Activated naive CD4-positive, alpha-beta T cell treated with Interleukin-2 at 50 U/mL for 16 hours (primary cell): Measurements from ENCODE around the gene NFKB1.
"Not testable (repeated sequence)": the region's sequence is repeated elsewhere in the genome, so short reads cannot be mapped to it uniquely, and the experiment has no call there.

Experiments used
- DNase-seq: peaks from one replicate; pipeline ENCODE4 v3.0.0-alpha.2; 2020

Gene NFKB1

GRCh38 chr4:102534845-102535244 lies 33.7 kb downstream of the NFKB1 start:
- no peak for DNase-seq

DNA sequence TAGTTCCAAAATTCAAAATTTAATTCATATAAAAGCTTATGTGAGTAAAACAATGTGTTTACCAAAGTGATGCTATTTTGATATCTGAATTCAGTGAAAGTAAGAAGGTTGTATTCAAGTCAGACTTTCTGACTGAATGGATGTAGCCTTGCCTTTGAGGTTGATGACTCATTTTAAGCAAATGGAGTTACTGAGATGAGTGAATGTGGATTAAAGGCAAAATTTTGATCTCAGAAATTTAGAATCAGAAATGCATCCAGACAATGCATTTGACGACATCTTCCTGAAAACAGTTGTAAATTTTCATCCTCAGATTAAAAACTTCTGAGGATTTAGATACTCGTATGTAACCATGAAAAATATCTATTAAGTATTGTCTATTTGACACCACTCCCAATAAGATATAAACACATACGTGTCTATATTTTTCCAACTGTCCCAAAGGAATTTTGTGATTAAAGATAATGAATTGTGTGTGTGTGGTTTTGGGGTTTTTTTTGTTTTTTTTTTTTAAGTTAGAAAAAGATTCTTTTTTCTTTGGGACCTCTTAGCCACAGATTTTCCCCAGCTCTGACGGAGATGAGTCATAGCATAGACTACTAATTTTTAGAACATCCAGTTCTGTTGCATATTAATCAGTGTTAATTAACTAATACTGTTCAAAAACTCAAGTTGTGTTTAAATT lies 34.4 kb downstream of the NFKB1 start:
- no peak for DNase-seq

GRCh38 chr4:102536768-102537167 lies 35.6 kb downstream of the NFKB1 start:
- no peak for DNase-seq

GRCh38 chr4:102537269-102537668 lies 36.1 kb downstream of the NFKB1 start:
- DNase-seq = no peak

GRCh38 chr4:102541697-102542096 lies 40.5 kb downstream of the NFKB1 start:
- no peak for DNase-seq

- DNase-seq = no peak
Observed at GRCh38 chr4:102543030-102543928, 42.1 kb downstream of the NFKB1 start.

DNA sequence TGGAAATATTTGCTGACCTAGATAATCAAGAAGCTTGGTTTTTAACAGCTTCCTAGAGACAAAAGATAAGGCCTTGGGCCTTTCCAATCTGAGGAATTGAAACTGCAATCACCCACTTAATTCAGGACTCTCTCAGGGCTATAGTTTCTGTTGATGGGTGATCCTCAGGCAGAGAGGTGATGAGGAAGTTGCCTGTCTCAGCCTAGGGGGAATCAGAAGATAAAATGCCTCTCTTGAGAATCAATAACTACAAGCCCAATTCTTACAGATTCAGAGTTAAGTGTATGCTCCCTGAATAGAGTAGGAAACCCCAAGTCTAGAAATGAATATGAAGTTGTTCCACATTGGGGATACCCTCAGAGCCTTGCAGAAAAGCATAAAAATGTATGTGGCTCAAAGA lies 45.5 kb downstream of the NFKB1 start:
- no peak for DNase-seq

GRCh38 chr4:102547973-102548372 lies 46.8 kb downstream of the NFKB1 start:
- DNase-seq = no peak

GRCh38 chr4:102551958-102552565 lies 50.9 kb downstream of the NFKB1 start:
- DNase-seq = no peak

- no peak for DNase-seq
Observed at GRCh38 chr4:102552781-102553180, 51.6 kb downstream of the NFKB1 start.

DNA sequence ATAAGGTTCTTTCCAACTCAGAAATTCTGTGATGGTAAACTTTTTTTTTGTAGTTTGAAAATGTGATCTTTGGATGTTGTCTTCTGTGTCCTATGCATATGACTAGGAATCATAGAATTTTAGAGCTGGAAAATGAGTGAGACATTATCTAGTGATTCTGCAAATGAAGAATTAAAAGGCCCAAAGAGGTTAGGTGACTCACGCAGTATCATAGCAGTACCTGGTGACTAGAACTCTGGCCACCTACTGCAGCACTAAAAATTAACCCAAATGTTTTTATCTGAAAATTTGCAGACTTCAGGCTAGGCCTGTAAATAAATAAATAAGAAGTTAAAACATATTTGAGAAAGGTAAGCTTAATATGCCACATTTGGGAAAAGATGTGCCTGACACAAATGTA lies 52.8 kb downstream of the NFKB1 start:
- DNase-seq = no peak

DNA sequence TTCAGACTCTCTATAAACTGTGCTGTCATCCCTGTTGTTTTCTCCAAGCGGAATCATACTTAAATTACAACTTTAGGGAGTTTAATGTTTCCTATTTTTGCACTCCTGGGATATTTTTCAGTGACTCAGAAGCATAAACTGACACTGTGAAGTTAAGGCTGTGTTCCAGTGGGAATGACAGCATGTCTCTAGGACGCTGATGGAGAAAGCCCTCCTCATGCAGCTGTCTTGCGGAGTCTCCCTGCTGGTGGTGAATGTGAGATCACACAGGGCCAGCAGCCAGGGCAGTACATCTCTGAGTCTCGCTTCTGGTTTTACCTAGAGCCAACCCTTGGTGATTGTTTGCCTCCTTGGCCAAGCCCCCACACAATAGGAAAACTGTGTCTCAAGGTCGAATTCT lies 53.3 kb downstream of the NFKB1 start:
- DNase-seq = no peak

GRCh38 chr4:102554992-102555391 lies 53.8 kb downstream of the NFKB1 start:
- DNase-seq = no peak

DNA sequence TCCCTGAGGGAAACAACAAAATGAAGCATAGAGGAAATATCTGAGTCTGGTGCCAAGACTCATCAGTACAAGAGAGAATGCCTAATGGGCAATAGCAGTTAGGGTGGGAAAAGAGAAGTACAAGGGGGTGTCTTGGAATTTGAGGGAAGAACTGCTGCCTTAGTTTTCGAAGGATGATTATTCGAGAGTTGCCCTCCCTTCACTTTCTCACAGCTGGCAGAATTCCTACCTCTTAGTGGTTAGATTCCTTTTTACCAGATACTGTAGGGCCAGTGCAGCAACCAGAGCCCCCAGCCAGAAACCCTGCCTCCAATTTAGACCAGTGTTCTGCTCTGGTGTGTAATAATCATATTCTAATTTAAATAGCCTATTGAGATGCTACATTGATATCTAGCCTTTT lies 56.5 kb downstream of the NFKB1 start:
- DNase-seq = no peak

DNA sequence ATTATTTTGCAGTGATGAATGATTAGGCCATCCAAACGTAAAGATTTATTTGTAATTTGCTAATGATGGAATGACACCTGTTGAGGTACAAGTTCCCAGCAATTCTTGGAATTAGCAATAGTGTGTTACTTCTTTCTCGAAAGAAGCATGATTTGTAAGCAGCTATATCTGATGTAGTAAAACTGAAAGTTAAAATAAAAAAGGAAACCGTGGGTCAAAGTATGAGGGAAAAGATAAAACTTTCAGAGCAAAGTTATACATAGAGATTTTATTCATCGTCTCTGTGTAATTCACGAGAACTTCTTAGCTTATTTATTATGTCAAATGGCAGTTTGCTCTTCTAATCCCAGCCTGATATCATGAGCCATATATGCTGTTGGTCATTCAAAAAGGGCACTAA lies 59.0 kb downstream of the NFKB1 start:
- no peak for DNase-seq

DNA sequence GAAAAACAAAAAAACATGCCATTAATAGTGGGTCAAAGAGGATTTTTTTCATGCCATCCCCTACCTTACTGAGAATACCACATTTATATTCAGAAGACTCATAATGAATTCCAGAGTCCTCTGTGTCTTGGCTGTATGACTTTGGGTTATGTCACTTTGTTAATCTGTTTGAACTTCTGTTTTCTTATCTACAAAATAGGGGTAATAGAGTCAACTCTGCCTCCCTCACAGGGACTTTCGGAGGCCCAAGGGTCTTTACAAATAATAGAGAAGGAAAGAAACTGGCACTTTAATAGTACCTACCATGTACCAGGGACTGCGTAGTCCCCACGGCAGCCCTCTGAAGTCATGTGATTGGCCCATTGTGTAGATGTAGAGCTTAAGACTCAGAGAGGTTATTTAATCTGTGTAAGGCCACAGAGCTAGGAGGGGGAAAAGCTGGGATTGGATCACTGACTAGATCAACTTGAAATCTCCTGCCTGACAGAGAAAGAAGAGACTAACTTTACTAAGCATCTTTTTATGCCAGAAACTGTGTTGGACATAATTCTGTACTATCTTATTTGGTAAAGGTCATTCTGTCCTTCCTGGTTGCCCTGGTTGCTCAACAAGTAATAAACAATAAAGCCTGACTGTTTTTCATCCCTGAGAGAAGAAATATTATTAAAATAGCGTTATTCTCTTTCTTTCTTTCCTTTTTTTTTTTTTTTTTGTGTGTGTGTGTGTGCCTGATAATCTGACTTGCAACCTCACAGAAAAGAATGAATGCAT lies 59.6 kb downstream of the NFKB1 start:
- no peak for DNase-seq

GRCh38 chr4:102563000-102563399 lies 61.8 kb downstream of the NFKB1 start:
- no peak for DNase-seq

- peak; percentile 32 for DNase-seq
Observed at GRCh38 chr4:102564399-102565059, 63.4 kb downstream of the NFKB1 start.

- no peak for DNase-seq
Observed at GRCh38 chr4:102565696-102566095, 64.5 kb downstream of the NFKB1 start.

DNA sequence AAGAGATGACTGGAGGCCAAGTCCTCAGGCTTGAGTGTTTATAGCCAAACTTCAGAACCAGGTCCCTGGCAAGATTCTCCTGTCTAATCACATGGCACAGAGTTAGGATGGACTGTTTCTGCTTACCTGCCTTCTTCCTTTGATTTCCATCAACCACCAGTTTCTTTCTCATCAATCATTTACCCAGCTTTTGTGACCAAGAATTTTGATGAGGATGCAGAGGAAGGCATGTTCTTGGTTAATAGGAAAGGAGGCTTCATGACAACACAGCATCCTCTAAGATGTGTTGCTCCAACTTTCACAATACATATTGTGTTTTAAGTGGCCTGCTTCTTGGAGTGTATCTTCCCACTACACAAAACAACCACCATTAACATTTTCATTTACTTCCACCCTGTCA lies 65.3 kb downstream of the NFKB1 start:
- DNase-seq = no peak

- DNase-seq = no peak
Observed at GRCh38 chr4:102567427-102567826, 66.3 kb downstream of the NFKB1 start.

DNA sequence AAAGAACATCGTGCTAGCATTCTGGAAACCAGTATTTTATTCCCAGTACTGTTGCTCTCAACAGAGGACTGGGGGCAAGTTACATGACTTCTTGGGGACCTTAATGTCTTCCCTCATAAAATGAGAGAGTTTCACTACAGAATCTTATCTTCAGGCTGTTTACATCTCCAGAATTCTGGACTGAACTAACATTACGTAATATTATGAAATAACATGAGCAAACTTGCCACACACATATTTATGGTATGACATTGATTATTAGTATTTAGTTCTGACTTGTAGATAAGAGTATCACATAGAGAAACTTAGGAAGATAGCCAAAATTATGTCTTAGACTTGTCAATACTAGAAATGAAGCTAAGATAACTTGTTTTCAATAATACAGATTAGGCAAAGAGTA lies 68.0 kb downstream of the NFKB1 start:
- DNase-seq = no peak

GRCh38 chr4:102570211-102570610 lies 69.1 kb downstream of the NFKB1 start:
- not testable (repeated sequence) for DNase-seq
